ENCODE measurements around the gene TSSK3. TPM values are rescaled to one million over a fixed set of nuclear protein-coding genes. Genes with fewer than 3 reads are reported as not detected.
A peak's percentile ranks its signal among the peaks of the same experiment; 100 is the strongest.

Gene TSSK3
- total RNA-seq, 1 experiment from 2014 or later, result 2.9 TPM

GRCh38 chr1:32350785-32351398, 11.4 kb upstream of the TSSK3 start (continued):
- TF ChIP-seq HMGXB4 (CRISPR knock-in tag; IDR thresholded peaks at IDR 0.05) (no peak), MLX (CRISPR knock-in tag; IDR thresholded peaks at IDR 0.05) (no peak), ZNF138 (CRISPR knock-in tag; conservative IDR thresholded peaks at IDR 0.05) (no peak), ZNF232 (CRISPR knock-in tag; IDR thresholded peaks at IDR 0.05) (no peak; the same call in 1 of the 2 replicates), ZNF317 (CRISPR knock-in tag; IDR thresholded peaks at IDR 0.05; ENCODE audit: borderline replicate concordance, low read depth) (no peak), ETV6 (CRISPR knock-in tag; IDR thresholded peaks at IDR 0.05) (peak; percentile 70; the same call in 1 of the 2 replicates), TEAD4 (CRISPR knock-in tag; IDR thresholded peaks at IDR 0.05) (peak; percentile 61; the same call in 1 of the 2 replicates), JUN (CRISPR knock-in tag; IDR thresholded peaks at IDR 0.05) (0 out of 2 replicates have a peak, but pooled peaks have one; percentile 45), CREB1 (CRISPR knock-in tag; IDR thresholded peaks at IDR 0.05) (peak; percentile 82), STAT6 (CRISPR knock-in tag; conservative IDR thresholded peaks at IDR 0.05; ENCODE audit: low read depth) (no peak), ARID4B (CRISPR knock-in tag; IDR thresholded peaks at IDR 0.05; ENCODE audit: borderline replicate concordance) (peak; percentile 53; the same call in 1 of the 2 replicates), ZNF416 (CRISPR knock-in tag; IDR thresholded peaks at IDR 0.05) (no peak), ZNF219 (CRISPR knock-in tag; IDR thresholded peaks at IDR 0.05; ENCODE audit: borderline replicate concordance) (peak; percentile 82; the same call in 1 of the 2 replicates), GRHL2 (CRISPR knock-in tag; IDR thresholded peaks at IDR 0.05; ENCODE audit: insufficient replicate concordance, severe bottlenecking) (no peak), AR (CRISPR knock-in tag; IDR thresholded peaks at IDR 0.05) (no peak; the same call in 1 of the 2 replicates), NFE2L1 (CRISPR knock-in tag; IDR thresholded peaks at IDR 0.05) (peak; percentile 90), ZBTB21 (CRISPR knock-in tag; IDR thresholded peaks at IDR 0.05; ENCODE audit: borderline replicate concordance) (no peak), ZNF532 (CRISPR knock-in tag; IDR thresholded peaks at IDR 0.05; ENCODE audit: borderline replicate concordance) (no peak), PRRX2 (CRISPR knock-in tag; IDR thresholded peaks at IDR 0.05) (no peak), SP1 (CRISPR knock-in tag; conservative IDR thresholded peaks at IDR 0.05) (peak; percentile 93), GTF2I (CRISPR knock-in tag; conservative IDR thresholded peaks at IDR 0.05) (no peak), TP53 (CRISPR knock-in tag; IDR thresholded peaks at IDR 0.05) (no peak)
